Caco-2 (cell line): Measurements from ENCODE around the gene DIAPH3. TPM values are rescaled to one million over a fixed set of nuclear protein-coding genes. Genes with fewer than 3 reads are reported as not detected.

Experiments used
- BruUV-seq: library from RNA; stranded (reverse); fragments of 400-500 nt; replicated peaks from 2 replicates; lab custom pipeline; 2021; lab: Mats Ljungman, UMichigan
- CTCF ChIA-PET: fragments of 300-600 bp; sonication (Branson Sonifier 250); formaldehyde crosslinking; loops from one replicate; lab custom pipeline; 2022; ENCODE audit warnings: antibody characterized with exemption; lab: Charles Lee
- POLR2A ChIA-PET: fragments of 300-600 bp; sonication (Branson Sonifier 250); formaldehyde crosslinking; loops from one replicate; lab custom pipeline; 2022; ENCODE audit warnings: antibody characterized with exemption; lab: Charles Lee
- DNase-seq, 2 experiments: peaks; one replicate each; pipeline versions ENCODE4 v3.0.0 to v3.0.0-alpha.2; 2020 to 2022
- H3K27me3 ChIP-seq: replicated peaks from 2 replicates; pipeline ENCODE4 v1.6.0; 2011; ENCODE audit warnings: low read length; ENCODE audit not compliant: control insufficient read depth, insufficient read depth
- H3K36me3 ChIP-seq: 2 replicates; pipeline ENCODE4 v1.5.1; 2011; ENCODE audit warnings: low read length; ENCODE audit not compliant: control insufficient read depth, insufficient read depth
- H3K4me1 ChIP-seq: fragments of 250-450 bp; sonication (Bioruptor Pico); 2 replicates; pipeline ENCODE4 v1.5.1; 2020; ENCODE audit warnings: mild to moderate bottlenecking
- H3K4me3 ChIP-seq: 2 replicates; pipeline ENCODE4 v1.5.1; 2011; ENCODE audit warnings: low read depth, mild to moderate bottlenecking, control low read depth, low read length
- H3K9me3 ChIP-seq: fragments of 250-450 bp; sonication (Bioruptor Pico); 2 replicates; pipeline ENCODE4 v1.5.1; 2020; ENCODE audit warnings: mild to moderate bottlenecking, moderate library complexity
- H3K27ac Mint-ChIP-seq: one replicate; pipeline ENCODE4 v1.8.0; 2022; ENCODE audit warnings: mixed read lengths; ENCODE audit not compliant: unreplicated experiment
- H3K27me3 Mint-ChIP-seq: one replicate; pipeline ENCODE4 v1.8.0; 2022; ENCODE audit warnings: mixed read lengths; ENCODE audit not compliant: insufficient read depth, unreplicated experiment
- H3K36me3 Mint-ChIP-seq: one replicate; pipeline ENCODE4 v1.8.0; 2022; ENCODE audit warnings: mild to moderate bottlenecking, mixed read lengths; ENCODE audit not compliant: insufficient read depth, unreplicated experiment
- H3K4me1 Mint-ChIP-seq: one replicate; pipeline ENCODE4 v1.8.0; 2022; ENCODE audit warnings: low read depth, mixed read lengths; ENCODE audit not compliant: unreplicated experiment
- H3K4me3 Mint-ChIP-seq: one replicate; pipeline ENCODE4 v1.8.0; 2022; ENCODE audit warnings: mild to moderate bottlenecking, moderate library complexity, mixed read lengths; ENCODE audit not compliant: unreplicated experiment
- H3K9me3 Mint-ChIP-seq: one replicate; pipeline ENCODE4 v1.8.0; 2022; ENCODE audit warnings: mixed read lengths; ENCODE audit not compliant: unreplicated experiment
- intact Hi-C: fragments of 100-400 bp; cut with micrococcal nuclease; formaldehyde crosslinking; loops from one replicate; pipeline ENCODE4 v1.10.0; 2022; ENCODE audit not compliant: unreplicated experiment
- total RNA-seq: library from RNA; stranded (reverse); gene quantifications from 2 replicates; pipeline ENCODE4 v1.2.3, GENCODE V29; 2022
- TF ChIP-seq, protein P1 (sequence below), 2 experiments: fragments of 200-600 bp in 1 of 2; IDR thresholded peaks; 1 replicate in 1 of 2; 2 replicates in 1 of 2; pipeline versions ENCODE4 v1.5.1 to v1.8.0; 2011 to 2022; ENCODE audit warnings: antibody characterized with exemption in 1 of 2, control low read depth in 1 of 2, inconsistent platforms in 1 of 2, low read depth in 1 of 2, low read length in 1 of 2, mild to moderate bottlenecking in 1 of 2, moderate library complexity in 1 of 2; ENCODE audit not compliant: insufficient read depth in 1 of 2, severe bottlenecking in 1 of 2, unreplicated experiment in 1 of 2

DIAPH3 gene
- total RNA-seq, 1 experiment from 2014 or later = 60.6 TPM

GRCh38 chr13:59674616-59675015, 489.1 kb downstream of the DIAPH3 start:
- no peaks in the 10 kb centered on the region for H3K27me3 ChIP-seq
- H3K4me1 ChIP-seq = peaks cover 28% of the 10 kb centered on the region
- ChIA-PET POLR2A (no interaction called here), CTCF (no interaction called here)
- Mint-ChIP-seq H3K4me3 (no peak overlapping the region), H3K4me1 (peaks cover 6% of the 10 kb centered on the region), H3K27me3 (no peaks in the 10 kb centered on the region), H3K27ac (no peak overlapping the region), H3K9me3 (no peaks in the 10 kb centered on the region), H3K36me3 (peaks cover 7% of the 10 kb centered on the region)
- TF ChIP-seq, protein P1, sequence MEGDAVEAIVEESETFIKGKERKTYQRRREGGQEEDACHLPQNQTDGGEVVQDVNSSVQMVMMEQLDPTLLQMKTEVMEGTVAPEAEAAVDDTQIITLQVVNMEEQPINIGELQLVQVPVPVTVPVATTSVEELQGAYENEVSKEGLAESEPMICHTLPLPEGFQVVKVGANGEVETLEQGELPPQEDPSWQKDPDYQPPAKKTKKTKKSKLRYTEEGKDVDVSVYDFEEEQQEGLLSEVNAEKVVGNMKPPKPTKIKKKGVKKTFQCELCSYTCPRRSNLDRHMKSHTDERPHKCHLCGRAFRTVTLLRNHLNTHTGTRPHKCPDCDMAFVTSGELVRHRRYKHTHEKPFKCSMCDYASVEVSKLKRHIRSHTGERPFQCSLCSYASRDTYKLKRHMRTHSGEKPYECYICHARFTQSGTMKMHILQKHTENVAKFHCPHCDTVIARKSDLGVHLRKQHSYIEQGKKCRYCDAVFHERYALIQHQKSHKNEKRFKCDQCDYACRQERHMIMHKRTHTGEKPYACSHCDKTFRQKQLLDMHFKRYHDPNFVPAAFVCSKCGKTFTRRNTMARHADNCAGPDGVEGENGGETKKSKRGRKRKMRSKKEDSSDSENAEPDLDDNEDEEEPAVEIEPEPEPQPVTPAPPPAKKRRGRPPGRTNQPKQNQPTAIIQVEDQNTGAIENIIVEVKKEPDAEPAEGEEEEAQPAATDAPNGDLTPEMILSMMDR (IDR thresholded peaks at IDR 0.05; ENCODE audit: insufficient read depth in 1 of 2, low read depth in 1 of 2, low read length in 1 of 2, severe bottlenecking in 1 of 2, unreplicated experiment in 1 of 2) = no peak
- no TSS peak for BruUV-seq
- no peaks in the 10 kb centered on the region for H3K9me3 ChIP-seq
- no peak for DNase-seq
- intact Hi-C loops = loop anchor here (5.0 kb wide), 1 partner anchor 67 kb away; no protein-coding TSS in a partner anchor
- H3K4me3 ChIP-seq = no peak overlapping the region
- H3K36me3 ChIP-seq = no peaks in the 10 kb centered on the region

DNA sequence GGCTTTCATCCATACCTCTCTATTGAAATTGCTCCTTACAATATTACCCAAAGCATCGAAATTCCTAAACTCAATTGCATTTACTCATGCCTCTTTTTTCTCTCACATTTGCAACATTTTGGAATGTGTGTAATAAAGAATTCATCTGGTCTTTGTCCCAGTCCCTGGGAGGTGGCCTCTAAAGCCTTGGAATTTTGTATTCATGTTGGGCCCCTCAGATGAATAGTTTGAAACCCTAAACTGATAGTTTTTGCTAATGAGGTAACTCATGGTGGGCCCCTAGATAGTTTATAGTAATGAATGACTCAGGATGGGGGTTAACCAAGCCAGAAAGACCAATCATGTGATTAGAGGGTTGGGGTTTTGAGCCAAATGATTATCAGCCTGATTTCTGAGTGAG, 490.4 kb downstream of the DIAPH3 start:
- H3K4me3 Mint-ChIP-seq = no peak overlapping the region
- intact Hi-C loops = no loop called here
- TF ChIP-seq, protein P1 (IDR thresholded peaks at IDR 0.05; ENCODE audit: insufficient read depth in 1 of 2, low read depth in 1 of 2, low read length in 1 of 2, severe bottlenecking in 1 of 2, unreplicated experiment in 1 of 2) = no peak
- no peaks in the 10 kb centered on the region for H3K9me3 ChIP-seq
- CTCF ChIA-PET = no interaction called here
- H3K27ac Mint-ChIP-seq = no peak overlapping the region
- H3K36me3 ChIP-seq = no peaks in the 10 kb centered on the region
- POLR2A ChIA-PET = no interaction called here
- no peaks in the 10 kb centered on the region for H3K9me3 Mint-ChIP-seq
- no peaks in the 10 kb centered on the region for H3K27me3 ChIP-seq
- H3K4me3 ChIP-seq = no peak overlapping the region
- peaks cover 14% of the 10 kb centered on the region for H3K4me1 Mint-ChIP-seq
- H3K27me3 Mint-ChIP-seq = no peaks in the 10 kb centered on the region
- peaks cover 30% of the 10 kb centered on the region for H3K4me1 ChIP-seq
- DNase-seq = no peak
- BruUV-seq = no TSS peak
- peaks cover 7% of the 10 kb centered on the region for H3K36me3 Mint-ChIP-seq

DNA sequence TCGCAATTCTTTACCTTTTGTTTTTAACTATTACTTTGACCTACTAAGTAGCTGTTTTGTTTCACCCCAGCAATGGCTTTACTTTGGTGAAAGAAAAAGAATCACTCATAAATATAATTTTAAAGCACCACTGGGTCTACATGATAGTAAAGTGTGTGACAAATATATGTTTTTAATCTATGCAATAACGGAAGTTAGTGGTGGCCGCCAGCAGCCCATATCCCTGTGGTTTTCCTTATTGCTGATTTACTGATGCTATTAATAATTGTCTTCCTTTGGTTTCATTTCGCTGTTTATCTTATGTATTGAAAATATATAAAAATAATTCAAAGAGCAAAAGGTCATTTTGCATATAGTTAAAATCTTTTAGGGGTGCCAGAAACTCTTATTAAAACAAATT, 491.3 kb downstream of the DIAPH3 start:
- TF ChIP-seq, protein P1 (IDR thresholded peaks at IDR 0.05; ENCODE audit: insufficient read depth in 1 of 2, low read depth in 1 of 2, low read length in 1 of 2, severe bottlenecking in 1 of 2, unreplicated experiment in 1 of 2) = no peak
- Mint-ChIP-seq H3K36me3 (peaks cover 7% of the 10 kb centered on the region), H3K27me3 (no peaks in the 10 kb centered on the region), H3K4me1 (peaks cover 14% of the 10 kb centered on the region), H3K27ac (no peak overlapping the region), H3K9me3 (no peaks in the 10 kb centered on the region), H3K4me3 (no peak overlapping the region)
- H3K4me3 ChIP-seq = no peak overlapping the region
- H3K4me1 ChIP-seq = peaks cover 26% of the 10 kb centered on the region
- intact Hi-C loops = no loop called here
- ChIA-PET CTCF (interaction anchor here (0.6 kb wide), 1 partner anchor 20 kb away, joined by 3 read pairs; no protein-coding TSS in a partner anchor), POLR2A (no interaction called here)
- DNase-seq = no peak
- no peaks in the 10 kb centered on the region for H3K36me3 ChIP-seq
- H3K9me3 ChIP-seq = no peaks in the 10 kb centered on the region
- BruUV-seq = no TSS peak
- H3K27me3 ChIP-seq = no peaks in the 10 kb centered on the region
